M059J (cell line): Measurements from ENCODE around the gene TPST2. TPM values are rescaled to one million over a fixed set of nuclear protein-coding genes. Genes with fewer than 3 reads are reported as not detected.

Experiments
- DNase-seq: peaks from one replicate; pipeline ENCODE4 v3.0.0-alpha.2; 2012; ENCODE audit warnings: low read depth
- total RNA-seq: library from RNA; depleted of rRNA; stranded (reverse); fragments of >200 nt; shearing (Covaris generic); gene quantifications from 2 replicates; pipeline ENCODE4 v1.2.3, GENCODE V29; 2014

The TPST2 gene
- total RNA-seq, 1 experiment from 2014 or later: 34.8 TPM

DNA sequence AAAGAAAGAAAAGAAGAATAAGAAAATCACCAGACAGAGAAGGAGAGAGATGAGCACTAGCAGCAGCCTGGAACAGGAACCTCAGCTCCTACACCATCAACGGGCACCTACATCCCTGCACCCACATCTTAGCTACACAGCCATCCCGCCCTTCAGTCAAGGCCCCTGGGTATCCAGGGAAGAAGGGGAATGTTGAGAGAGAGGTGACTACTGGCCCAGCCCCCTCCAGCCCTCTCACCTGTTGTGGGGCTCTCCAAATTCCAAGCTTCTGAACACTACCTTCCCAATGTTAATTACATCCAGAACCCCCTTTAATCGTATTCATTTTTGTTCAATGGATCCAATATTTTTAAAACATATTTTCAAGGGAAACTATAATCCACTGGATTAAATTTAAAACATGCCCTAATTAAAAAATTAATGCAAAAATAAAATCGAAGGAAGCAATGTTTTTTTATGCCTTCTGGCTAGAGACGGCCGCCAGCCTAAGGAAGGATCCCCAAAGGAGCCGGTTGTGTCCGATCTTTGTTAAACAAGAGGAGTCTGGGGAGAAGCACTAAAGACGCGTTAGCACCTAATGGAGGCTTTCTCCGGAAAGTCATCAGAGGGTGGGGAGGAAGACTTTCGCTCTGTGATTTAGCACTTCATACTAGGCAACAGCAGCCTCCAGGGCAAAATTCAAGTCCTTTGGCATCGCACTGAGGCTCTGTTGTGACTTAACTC, 9.5 kb downstream of the TPST2 start:
- DNase-seq: no peak

DNA sequence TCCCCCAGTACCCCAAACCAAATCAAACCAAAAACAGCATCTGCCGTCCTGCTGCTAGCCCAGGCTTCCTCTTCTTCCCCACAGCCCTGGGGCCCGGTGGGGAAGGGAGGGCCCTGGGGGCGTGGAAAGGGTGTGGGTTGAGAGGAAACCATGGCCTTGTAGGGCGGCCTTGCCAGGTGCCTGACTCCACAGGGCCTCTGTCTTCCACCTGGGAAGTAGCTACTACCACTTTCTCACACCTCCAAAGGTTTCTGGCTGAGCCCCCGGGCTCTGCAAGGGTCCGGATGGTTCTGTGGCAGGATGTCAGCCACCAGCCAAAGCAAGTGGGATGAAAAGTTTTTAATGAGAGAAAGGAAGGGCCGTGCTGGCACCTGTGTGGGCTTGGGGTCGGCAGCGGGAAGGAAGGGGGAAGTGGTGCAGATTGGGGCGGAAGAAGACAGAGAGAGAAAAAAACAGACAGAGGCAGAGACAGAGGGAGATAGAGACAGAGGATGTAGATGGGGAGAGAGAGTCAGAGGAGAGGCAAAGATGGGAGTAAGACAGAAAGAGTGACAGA, 10.5 kb downstream of the TPST2 start:
- DNase-seq: no peak

DNA sequence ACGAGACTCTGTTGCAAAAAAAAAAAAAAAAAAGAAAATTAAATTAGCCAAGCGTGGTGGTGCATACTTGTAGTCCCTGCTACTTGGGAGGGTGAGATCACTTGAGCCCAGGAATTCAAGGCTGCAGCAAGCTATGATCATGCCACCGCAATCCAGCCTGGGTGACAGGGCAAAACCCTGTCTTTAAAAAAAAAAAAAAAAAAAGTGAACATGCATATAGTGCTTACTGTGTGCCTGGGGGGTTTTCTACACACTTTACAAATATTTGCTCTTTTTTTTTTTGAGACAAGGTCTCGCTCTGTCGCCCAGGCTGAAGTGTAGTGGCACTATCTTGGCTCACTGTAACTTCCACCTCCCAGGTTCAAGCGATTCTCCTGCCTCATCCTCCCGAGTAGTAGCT, 12.9 kb downstream of the TPST2 start:
- no peak for DNase-seq

DNA sequence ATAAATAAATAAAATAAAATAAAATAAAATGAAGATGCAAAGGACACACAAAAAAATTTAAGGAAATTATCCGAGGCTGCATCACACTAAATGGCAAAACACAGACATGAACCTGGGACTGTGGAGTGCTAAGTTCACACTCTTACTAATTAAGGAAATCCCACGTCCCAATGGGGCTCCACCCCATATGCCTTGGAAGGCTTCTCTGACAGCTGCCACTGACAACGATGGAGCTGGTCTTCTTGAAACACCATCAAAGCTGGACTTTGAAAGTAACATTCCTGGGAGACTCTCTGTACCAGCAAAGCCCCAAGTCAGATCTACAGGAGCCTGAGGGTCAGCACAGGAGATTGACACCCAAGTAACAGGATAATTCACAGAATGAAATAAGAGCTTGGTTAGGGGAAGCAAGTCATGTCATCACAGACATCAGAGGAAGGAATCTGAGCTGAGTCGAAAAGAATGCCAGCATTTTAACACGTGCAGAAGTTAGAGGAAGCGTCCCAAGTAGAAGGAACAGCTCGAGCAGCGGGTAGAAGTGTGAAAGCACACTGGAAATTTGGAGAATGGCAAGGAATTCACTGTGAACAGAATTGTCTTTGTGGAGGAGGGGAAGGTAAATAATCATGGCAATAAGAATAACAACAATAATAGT, 13.8 kb downstream of the TPST2 start:
- no peak for DNase-seq

DNA sequence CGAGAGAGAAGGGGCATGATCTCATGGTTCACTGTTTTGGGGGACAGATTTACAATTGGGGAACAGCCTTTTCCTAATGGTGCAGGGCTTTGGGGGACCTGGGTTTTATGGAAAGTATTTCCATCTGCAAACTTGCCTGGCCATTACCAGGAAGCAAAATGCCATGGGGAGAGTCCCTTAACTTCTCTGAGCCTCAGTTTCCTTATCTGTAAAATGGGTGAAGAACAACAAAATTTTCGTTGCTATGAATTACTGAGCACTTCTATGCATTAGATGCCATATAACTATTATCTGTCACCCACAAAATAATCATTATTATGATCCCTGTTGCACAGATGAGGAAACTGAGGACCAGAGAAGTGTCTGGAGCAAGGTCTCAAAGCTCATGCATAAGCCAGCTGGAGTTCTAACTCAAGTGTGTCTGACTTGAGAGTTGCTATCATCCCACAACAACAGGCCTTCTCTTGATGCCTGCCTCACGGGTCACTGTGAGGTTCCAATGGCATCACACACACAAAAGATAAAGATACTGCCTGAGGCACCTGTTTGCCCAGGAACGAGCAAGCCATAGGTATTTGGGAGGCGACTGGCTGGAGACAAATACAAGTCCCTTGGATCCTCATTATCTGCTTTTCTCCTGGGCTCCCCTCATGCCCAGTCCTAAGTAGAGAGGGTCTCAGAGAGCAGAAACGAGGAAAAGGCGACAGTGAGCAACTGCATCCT, 15.8 kb downstream of the TPST2 start:
- no peak for DNase-seq

DNA sequence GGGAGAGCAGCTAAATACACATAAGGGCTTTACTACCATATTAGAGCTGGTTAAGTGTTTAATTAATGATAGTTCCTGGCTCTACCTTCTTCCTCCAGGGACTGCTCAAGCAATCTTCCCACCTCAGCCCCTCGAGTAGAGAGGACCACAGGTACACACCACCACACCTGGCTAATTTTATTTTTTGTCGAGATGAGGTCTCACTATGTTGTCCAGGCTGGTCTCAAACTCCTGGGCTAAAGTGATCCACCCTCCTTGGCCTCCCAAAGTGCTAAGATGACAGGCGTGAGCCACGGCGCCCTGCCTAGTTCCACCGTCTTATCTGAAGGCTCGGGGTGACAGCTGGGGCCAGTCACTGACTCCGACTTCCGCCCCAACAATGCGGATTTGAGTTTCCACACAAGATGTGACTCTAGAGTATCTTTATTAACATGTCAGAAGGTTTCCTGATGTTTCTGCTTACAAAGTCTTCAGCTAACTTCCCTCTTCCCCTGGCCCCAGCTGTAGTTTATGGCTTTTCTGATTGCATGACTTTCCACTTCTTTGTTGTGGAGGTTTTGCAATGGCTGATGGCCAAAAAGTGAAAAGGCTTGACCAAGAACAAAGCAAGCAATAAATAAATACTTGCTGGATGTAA, 16.8 kb downstream of the TPST2 start:
- DNase-seq: no peak

DNA sequence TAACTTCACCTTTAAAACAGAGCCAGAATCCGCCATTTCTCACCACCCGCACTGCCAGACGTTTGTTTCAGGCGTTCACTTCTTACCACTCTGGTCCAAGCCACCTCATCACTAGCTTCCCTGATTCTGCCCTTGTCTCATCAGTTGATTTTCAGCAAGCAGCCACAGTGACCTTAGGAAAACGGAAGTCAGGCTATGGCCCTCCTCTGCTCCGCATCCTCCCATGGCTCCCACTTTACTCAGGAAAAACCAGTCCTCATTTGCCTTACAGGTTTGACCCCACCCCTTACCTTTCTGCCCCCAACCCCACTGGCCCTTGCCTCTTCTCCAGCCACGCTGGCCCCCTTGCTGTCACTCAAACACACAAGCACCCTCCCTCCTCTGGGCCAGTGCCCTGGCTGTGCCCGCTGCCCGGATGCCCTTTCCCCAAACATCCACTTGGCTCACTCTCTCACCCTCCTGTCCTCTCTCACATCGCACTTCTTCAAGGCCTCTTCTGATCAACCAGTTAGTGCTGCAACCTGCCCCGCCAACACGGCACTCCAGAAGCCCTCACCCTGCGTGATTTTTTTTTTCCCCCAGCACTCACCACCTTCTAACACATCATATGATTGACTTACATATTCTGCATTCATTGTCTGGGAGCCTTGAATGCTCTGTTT, 18.9 kb downstream of the TPST2 start:
- no peak for DNase-seq

DNA sequence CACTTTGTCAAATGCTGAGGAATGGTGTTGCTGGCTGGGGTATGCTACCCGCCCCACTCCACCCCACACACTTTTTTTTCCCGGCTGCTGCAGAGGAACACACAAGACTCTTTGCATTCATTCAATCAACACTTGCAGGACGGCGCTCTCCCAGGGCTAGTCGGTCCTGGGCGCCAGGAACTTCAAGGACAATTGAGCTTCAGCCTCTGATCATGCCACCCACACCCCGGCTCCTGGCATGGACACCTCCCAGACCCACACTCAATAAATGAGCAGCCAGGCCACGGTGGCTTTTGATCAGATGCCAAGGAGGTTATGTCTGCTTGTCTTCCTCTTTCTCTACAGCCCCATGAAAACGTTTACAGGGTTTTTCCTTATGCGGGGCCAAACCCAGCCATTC, 19.8 kb downstream of the TPST2 start:
- no peak for DNase-seq

DNA sequence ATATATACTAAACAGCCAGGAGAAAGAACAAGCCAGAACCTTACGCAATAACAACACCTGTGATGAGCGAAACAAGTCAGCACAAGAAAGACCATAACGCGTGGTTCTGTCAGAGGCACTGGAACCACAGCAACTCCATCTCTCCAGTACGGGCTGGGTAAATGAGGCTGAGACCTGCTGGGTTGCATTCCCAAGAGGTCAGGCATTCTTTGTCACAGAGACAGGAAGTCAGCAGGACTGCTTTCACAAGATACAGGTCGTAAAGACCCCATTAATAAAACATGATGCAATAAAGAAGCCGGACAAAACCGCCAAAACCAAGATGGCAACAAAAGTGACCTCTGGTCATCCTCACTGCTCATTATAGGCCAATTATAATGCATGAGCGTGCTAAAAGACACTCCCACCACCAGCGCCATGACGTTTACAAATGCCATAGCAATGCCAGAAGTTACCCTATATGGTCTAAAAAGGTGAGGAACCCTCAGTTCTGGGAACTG, 21.7 kb downstream of the TPST2 start:
- peak; percentile 81 for DNase-seq

DNA sequence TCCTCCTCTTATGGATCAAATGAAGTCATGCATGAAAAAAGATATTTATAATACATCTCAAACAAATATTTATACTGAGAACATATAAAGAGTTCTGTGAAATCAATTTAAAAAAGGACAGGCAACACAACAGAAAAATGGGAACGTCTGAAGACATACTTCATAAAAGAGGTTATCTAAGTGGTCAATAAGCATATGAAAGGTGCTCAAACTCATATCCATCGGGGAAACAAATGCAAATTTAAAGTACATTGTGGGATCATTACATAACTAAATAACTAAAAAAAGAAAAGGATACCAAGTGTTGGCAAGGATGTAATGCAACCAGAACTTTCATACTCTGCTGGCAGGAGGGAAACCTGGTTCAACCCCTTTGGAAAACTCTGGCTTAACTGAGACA, 22.3 kb downstream of the TPST2 start:
- DNase-seq: no peak

DNA sequence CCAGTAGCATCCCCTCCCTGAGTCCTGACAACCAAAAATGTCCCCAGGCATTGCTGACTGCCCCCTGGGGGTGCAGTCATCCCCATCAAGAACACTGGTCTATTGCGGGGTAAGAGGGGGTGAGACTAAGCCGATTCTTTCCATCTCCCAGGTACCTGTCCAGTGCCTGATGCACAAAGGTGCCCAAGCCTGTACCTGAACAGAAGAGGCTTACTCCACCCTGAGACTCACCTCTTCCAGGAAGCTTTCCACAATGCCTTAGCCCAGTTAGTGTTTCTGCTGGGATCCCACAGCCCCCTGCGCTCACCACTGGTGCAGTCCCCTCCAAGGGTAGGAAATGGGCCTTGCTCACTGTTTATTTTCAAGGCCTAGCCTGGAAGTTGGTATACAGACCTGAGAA, 22.9 kb downstream of the TPST2 start:
- DNase-seq: no peak

DNA sequence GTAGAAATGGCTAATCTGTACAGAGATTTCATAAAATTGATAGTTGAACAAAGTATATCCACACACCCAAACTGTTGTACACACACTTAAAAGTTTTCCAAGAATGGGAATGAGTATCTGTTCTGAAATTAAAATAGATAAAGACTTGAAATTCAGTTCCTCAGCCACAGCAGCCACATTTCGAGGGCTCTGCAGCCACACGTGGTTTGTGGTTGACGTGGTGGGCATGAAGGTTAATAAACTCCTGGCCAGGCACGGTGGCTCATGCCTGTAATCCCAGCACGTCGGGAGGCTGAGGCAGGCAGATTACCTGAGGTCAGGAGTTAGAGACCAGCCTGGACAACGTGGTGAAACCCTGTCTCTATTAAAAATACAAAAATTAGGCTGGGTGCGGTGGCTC, 24.0 kb downstream of the TPST2 start:
- no peak for DNase-seq

DNA sequence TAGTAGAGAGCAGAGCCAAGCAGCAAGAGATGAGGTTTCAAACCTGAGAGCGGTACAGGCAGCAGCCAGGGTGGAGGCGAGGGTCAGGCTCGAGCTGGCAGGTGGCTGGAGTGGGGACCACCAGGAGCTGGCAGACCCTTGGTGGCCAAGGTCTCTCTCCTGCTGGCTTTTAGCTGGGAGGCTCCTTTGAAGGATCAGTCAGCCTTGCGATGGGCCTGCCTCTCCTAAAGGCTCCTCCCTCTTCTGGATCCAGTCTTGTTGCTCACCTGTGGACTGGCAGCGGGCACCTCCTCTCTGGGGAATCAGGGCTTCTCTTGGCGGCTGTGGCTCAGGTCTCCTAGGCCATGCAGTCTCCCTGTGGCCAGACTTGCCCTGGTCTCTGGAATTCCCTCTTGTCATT, 24.8 kb downstream of the TPST2 start:
- DNase-seq: no peak

DNA sequence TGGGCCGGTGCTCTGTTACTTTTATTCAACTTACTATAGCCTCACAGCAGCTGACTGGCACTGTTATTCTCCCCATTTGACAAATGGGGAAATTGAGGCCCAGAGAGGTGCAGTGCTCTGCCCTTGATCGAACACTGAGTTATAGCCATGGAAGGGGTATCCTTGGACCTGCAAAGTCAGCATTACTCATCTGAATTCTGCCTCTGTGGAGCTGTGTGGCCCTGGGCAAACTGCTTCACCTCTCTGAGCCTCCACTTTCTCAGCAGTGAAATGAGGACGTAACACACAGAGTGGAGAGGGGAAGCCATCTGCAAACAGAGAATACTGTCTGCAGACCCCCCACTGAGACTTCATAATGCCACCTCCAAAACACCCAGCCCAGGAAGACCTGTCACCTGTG, 25.3 kb downstream of the TPST2 start:
- no peak for DNase-seq

DNA sequence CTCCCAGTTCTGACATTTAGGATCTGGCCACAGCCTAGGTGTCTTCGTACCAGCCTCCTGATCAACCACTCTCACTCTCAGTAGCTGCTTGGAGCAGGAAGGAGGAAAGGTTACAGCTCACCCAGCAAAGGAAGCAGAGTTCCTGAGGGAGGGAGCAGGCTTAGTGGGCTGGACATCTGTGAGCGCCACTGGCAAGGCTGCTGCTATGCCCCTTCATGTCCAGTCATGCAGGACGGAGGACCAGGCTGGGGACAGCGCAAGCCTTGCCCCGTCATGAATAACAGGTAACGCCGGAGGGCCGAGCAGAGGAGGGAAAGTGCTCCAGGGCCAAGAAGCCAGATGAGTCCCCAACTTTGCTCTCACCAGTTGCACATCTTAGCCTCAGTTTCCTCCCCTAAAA, 25.8 kb downstream of the TPST2 start:
- DNase-seq: no peak

DNA sequence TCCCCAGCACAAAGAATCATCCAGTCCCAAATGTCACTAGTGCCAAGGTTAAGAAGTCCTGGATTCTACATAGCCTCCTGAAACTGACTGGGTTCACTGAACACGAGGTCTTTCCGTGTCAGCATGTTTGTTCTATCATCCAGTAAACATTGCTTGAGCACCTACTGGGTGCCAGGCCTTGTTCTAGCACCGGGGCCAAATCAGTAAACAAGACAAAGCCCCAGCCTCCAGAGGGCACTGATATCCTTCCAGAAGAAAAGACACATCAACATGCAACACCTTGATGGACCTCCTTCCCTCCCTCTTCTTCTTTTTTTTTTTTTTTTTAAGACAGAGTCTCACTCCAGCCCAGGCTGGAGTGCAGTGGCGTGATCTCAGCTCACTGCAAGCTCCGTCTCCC, 26.9 kb downstream of the TPST2 start:
- DNase-seq: no peak

DNA sequence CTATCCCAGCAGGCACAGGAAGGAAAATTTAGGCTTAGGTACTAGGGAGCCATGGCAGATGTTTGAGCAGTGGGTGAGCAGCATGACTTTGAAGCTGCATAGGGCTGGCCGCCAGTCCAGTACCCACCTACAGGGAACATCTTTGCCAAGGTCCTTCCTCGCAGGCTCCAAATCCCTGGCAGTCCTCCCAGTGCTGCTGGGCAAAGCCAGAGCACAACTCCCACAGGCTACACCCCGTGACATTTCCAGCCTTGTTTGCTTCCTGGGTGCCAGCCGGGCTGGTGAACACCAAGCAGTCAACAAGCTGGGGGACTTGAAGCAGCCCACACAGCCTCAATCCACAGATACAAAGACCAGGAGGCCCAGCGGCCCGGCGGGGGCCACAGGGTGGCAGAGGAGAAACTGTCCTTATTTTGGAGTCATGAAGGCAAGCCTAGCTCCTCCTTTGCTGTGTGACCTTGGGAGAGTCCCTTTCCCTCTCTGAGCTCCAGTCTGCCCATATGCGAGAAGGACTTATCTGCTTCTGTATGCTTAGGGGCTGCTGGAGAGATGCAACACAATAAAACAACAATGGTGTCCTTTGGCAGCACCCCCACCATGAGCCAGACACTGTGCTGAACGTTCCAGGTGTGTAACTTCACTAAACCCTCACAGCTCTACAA, 28.0 kb downstream of the TPST2 start:
- DNase-seq: no peak

DNA sequence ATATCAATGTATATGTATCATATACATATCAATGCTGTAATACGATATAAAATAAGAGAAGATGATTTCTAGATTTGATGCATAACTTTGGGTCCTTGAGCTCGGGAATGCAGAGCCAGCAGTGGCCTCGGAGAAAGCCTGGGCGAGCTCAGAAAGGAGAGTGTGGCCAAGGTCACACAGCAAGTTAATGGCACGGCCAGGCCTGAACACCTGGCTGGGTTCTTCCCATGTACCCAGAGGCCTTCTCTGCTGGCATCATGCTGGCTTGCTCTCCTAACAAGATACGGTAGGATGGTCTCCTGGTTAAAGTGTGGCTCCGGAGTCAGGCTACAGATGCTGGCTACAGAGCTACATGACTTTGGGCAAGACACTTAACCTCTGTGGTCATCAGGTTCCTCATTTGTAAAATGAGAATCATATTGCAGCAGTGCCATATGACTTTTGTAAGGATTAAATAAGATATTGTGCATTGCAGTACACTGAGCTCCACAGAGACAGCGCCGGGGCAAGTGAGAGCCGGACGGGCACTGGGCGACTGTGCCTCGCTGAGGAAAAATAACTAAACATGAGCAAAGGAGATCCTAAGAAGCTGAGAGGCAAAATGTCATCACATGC, 29.9 kb downstream of the TPST2 start:
- no peak for DNase-seq

DNA sequence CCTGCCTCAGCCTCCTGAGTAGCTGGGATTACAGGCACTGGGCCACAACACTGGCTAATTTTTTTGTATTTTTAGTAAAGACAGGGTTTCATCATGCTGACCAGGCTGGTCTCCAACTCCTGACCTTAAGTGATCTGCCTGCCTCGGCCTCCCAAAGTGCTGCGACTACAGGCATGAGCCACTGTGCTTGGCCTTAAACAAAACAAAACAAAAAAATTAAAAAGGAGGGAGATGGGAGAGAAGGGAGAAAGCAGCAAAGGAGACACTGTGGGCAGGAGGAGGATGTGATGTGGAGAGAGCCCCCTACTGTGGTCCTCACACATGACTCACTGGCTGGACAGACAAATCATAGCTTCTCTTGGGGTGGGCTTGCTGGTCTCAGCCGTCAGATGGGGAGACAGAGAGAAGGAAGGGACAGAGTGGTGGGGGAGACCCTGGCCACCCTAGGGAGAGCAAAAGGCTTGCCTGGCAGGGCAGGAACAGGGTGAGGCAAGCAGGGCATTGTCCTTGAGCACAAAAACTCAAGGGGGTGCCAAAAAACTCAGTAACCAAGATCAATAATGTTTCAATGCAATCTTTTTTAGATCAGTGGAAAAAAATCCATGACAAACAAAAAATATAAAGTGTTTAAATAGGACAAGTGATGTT, 31.6 kb downstream of the TPST2 start:
- DNase-seq: no peak

DNA sequence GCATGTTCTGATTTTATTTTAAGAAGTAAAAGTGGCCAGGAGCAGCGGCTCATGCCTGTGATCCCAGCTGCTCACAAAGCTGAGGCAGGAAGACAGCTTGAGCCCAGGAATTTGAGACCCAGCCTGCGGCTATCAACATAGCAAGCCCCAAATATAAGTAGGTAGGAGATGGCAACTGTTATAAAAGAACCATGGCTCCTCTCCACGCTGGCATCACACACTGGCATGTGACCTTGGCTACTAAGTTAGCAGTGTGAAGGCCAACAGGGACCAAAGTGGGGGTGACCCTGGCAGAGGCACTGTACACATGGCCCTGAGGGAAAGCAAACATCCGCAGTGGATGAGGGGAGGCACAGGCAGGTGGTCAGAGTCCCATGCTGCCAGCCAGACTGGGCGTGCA, 33.0 kb downstream of the TPST2 start:
- DNase-seq: no peak
